Activated CD4-positive, CD25-positive, alpha-beta regulatory T cell (primary cell): ENCODE data around the gene MAPKAP1.
"Not testable (repeated sequence)": the region's sequence is repeated elsewhere in the genome, so short reads cannot be mapped to it uniquely, and the experiment has no call there.

Experiments
- DNase-seq, 4 experiments: peaks; one replicate each; lab custom pipeline; 2025; lab: John Stamatoyannopoulos, UW

The MAPKAP1 gene

GRCh38 chr9:125409637-125410521 lies 297.1 kb downstream of the MAPKAP1 start:
- no peak for DNase-seq

GRCh38 chr9:125409217-125409636 lies 297.8 kb downstream of the MAPKAP1 start:
- no peak for DNase-seq

- DNase-seq: peak; percentile 59 to 75 (median 66)
These were observed 298.8 kb downstream of the MAPKAP1 start for GRCh38 chr9:125407974-125408900.

- no peak for DNase-seq
These were observed 299.5 kb downstream of the MAPKAP1 start for GRCh38 chr9:125407432-125407973.

- DNase-seq: no peak
These were observed 300.3 kb downstream of the MAPKAP1 start for GRCh38 chr9:125406810-125407087.

- DNase-seq: no peak
These were observed 300.8 kb downstream of the MAPKAP1 start for GRCh38 chr9:125405938-125406809.

- DNase-seq: no peak
These were observed 302.3 kb downstream of the MAPKAP1 start for GRCh38 chr9:125404733-125405132.

- DNase-seq: no peak
These were observed 306.0 kb downstream of the MAPKAP1 start for GRCh38 chr9:125400725-125401716.

- DNase-seq: not testable (repeated sequence)
These were observed 306.8 kb downstream of the MAPKAP1 start for GRCh38 chr9:125400232-125400631.

- no peak for DNase-seq
These were observed 307.3 kb downstream of the MAPKAP1 start for GRCh38 chr9:125399666-125400065.

GRCh38 chr9:125399165-125399564 lies 307.8 kb downstream of the MAPKAP1 start:
- DNase-seq: no peak

- no peak for DNase-seq
These were observed 308.8 kb downstream of the MAPKAP1 start for GRCh38 chr9:125398243-125398642.

- DNase-seq: no peak
These were observed 309.3 kb downstream of the MAPKAP1 start for GRCh38 chr9:125397736-125398135.

GRCh38 chr9:125396799-125397198 lies 310.2 kb downstream of the MAPKAP1 start:
- no peak for DNase-seq

GRCh38 chr9:125393426-125393825 lies 313.6 kb downstream of the MAPKAP1 start:
- no peak for DNase-seq

GRCh38 chr9:125391704-125392103 lies 315.3 kb downstream of the MAPKAP1 start:
- no peak for DNase-seq

GRCh38 chr9:125388978-125389377 lies 318.0 kb downstream of the MAPKAP1 start:
- DNase-seq: no peak

GRCh38 chr9:125387861-125388524 lies 319.0 kb downstream of the MAPKAP1 start:
- DNase-seq: no peak
